BE2C (cell line): Measurements from ENCODE around the gene FOXO6.

ENCODE experiments used
- DNase-seq: peaks from one replicate; pipeline ENCODE4 v3.0.0-alpha.2; 2020
- H3K27me3 ChIP-seq: fragments of 250-450 bp; sonication (Bioruptor Pico); 2 replicates; pipeline ENCODE4 v1.5.1; 2020; ENCODE audit warnings: mild to moderate bottlenecking
- H3K36me3 ChIP-seq: fragments of 250-450 bp; sonication (Bioruptor Pico); 2 replicates; pipeline ENCODE4 v1.5.1; 2020; ENCODE audit warnings: mild to moderate bottlenecking
- H3K4me1 ChIP-seq: fragments of 250-450 bp; sonication (Bioruptor Pico); 2 replicates; pipeline ENCODE4 v1.5.1; 2020
- H3K4me3 ChIP-seq: 2 replicates; pipeline ENCODE4 v1.5.1; 2011; ENCODE audit warnings: low read depth, low read length
- H3K9me3 ChIP-seq: fragments of 250-450 bp; sonication (Bioruptor Pico); 2 replicates; pipeline ENCODE4 v1.5.1; 2020
- TF ChIP-seq, protein P1 (sequence below): IDR thresholded peaks from 2 replicates; pipeline ENCODE4 v1.5.1; 2012; ENCODE audit warnings: mild to moderate bottlenecking, low read depth, low read length

The FOXO6 gene

DNA sequence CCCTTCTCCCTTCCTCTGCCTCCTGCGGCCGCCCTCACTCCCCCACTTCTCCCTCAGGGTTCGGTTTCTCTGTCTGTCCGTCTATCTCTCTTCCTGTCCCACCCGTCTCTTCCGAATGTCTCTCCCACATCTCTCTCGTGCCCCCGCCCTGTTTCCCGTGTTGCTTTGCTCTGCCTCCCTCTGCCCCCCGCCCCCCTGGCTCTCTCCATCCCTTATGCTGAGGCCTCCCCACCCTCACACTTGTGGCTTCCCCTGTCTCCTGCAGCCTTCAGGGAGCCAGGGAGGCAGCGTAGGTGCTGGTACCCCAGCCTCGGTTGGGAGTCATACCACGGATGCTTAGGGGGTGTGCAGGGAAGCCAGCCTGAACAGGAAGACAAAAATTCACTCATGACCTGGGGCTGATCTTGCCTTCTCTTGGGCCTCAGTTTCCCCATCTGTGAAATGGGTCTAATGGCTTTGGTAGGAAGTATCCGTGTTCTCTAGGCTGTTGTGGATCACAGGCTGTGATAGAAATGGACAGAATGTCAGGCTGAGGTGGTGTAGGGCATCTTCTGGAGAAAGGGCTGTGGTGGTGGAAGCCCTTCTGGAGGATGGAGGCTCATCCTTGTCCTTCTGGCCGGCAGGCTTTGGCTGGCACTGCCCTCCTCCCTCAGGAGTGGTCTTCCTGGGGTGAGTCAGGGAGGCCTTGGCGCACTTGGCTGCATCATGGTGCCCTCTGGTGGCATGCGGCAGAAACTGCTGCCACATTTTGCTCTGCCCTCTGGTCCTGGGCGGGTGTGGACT, 55.5 kb downstream of the FOXO6 start:
- H3K36me3 ChIP-seq, result no peaks in the 10 kb centered on the region
- no peaks in the 10 kb centered on the region for H3K27me3 ChIP-seq
- TF ChIP-seq, protein P1, sequence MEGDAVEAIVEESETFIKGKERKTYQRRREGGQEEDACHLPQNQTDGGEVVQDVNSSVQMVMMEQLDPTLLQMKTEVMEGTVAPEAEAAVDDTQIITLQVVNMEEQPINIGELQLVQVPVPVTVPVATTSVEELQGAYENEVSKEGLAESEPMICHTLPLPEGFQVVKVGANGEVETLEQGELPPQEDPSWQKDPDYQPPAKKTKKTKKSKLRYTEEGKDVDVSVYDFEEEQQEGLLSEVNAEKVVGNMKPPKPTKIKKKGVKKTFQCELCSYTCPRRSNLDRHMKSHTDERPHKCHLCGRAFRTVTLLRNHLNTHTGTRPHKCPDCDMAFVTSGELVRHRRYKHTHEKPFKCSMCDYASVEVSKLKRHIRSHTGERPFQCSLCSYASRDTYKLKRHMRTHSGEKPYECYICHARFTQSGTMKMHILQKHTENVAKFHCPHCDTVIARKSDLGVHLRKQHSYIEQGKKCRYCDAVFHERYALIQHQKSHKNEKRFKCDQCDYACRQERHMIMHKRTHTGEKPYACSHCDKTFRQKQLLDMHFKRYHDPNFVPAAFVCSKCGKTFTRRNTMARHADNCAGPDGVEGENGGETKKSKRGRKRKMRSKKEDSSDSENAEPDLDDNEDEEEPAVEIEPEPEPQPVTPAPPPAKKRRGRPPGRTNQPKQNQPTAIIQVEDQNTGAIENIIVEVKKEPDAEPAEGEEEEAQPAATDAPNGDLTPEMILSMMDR, result peak; percentile 80
- H3K9me3 ChIP-seq, result no peaks in the 10 kb centered on the region
- peaks cover 3% of the 10 kb centered on the region; the same call in 1 of the 2 replicates for H3K4me1 ChIP-seq
- peak; percentile 66 for DNase-seq
- H3K4me3 ChIP-seq, result no peak overlapping the region

DNA sequence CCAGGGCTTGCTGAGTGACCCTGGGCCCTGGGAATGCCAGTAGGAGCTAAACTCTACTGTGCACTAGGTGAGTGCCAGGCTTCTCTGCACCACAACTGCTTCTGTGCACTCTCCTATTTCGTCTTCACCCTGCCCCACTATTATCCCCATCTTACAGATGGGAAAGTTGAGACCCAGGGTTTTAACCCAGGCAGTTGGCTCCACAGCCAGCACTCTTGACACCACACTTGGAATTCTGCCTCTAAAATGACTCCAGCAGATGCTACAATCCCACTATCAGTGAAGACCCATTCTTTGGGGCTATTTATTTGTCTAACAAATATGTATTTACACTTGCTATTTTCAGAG, 56.1 kb downstream of the FOXO6 start:
- TF ChIP-seq, protein P1, result no peak
- peaks cover 3% of the 10 kb centered on the region; the same call in 1 of the 2 replicates for H3K4me1 ChIP-seq
- H3K27me3 ChIP-seq, result no peaks in the 10 kb centered on the region
- no peak for DNase-seq
- H3K36me3 ChIP-seq, result no peaks in the 10 kb centered on the region
- H3K4me3 ChIP-seq, result no peak overlapping the region
- no peaks in the 10 kb centered on the region for H3K9me3 ChIP-seq

DNA sequence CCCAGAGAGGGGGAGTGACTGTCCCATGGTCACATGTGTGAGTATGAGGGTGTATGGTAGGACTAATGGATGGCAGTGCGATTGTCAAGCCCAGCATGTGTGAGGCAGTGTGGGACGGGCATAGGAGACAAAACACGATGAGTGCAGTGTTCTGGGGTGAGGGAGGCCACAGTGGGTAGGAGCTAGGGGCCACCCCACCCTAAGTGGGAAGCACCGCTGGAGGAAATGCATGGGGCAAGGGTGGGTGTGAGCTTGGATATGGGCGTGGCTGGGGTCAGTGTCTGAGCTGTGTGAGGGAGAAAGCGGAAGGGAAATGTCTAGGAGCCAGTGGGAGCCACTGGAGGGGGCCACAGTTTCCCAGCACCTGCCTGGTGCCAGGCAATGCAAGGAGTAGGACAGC, 56.5 kb downstream of the FOXO6 start:
- Histone ChIP-seq H3K4me3 (no peak overlapping the region), H3K27me3 (no peaks in the 10 kb centered on the region), H3K36me3 (no peaks in the 10 kb centered on the region), H3K4me1 (peaks cover 3% of the 10 kb centered on the region; the same call in 1 of the 2 replicates), H3K9me3 (no peaks in the 10 kb centered on the region)
- no peak for DNase-seq
- TF ChIP-seq, protein P1, result no peak

DNA sequence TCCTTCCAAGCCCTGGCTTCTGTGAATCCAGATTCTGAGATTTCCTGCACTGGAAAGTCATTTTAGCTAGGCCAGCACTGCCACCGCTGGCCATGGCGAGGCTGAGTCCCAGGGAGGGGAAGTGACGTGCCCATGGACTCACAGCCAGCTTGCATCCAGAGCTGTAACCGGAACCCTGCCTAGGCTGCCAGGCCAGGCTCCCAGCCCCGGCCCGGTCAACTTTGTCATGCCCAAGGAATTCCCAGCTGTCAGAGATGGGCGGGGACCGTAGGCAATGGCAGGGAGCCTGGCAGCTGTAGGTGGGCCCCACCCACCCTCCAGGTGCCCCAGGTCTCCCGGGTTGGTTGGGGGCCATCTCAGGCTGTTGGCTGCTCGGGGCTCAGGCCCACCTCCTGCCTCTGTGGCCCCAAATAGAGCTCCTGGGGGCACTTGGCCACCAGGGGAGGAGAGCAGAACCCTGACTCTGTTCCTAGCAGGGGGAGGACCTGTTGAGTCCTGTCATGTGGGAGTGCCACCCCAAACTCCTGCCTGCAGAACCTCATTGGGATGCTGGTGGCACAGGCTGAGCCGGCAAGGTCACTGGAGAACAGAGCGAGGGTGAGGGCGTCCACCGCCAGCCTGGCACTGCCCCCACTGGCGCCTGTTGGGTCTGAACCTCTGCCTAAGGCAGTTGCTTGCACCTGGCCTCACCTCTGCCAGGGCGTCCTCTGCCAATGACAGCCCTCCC, 57.8 kb downstream of the FOXO6 start:
- H3K27me3 ChIP-seq, result no peaks in the 10 kb centered on the region
- H3K36me3 ChIP-seq, result no peaks in the 10 kb centered on the region
- H3K4me3 ChIP-seq, result no peak overlapping the region
- peaks cover 3% of the 10 kb centered on the region; the same call in 1 of the 2 replicates for H3K4me1 ChIP-seq
- DNase-seq, result peak; percentile 22
- no peaks in the 10 kb centered on the region for H3K9me3 ChIP-seq
- TF ChIP-seq, protein P1, result no peak

DNA sequence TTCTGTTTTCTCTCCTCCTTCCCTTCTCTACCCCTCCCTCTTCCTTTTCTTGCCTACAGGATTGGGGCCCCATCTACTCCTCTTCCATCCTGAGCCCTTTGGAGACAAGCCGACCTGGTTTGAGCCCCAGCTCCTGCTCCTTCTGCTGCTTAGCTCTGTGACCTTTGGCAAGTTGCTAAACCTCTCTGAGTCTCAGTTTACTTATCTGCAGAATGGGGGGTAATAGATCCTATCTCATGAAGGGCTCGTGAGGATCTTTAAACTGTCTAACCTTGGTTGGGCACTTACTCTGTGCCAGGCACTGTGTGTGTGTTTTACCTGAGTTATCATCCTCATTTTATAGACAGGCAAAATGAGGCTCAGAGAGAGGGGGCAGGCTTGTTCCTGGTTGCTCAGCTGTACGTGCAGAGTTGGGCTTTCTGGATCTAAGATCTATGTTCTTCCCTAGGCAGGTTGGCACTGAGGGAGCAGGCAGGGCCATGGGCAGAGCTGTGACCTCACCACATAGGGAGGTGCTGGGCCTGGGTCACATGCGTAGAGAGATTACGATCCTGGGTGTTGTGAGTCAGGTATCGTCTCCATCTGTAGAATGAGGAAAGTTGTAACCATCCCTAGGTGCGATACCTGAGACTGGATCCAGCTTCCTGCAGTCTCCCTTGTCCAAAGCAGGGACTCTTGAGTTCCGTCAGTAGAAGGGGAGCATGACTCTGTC, 58.5 kb downstream of the FOXO6 start:
- Histone ChIP-seq H3K4me3 (no peak overlapping the region), H3K4me1 (peaks cover 3% of the 10 kb centered on the region; the same call in 1 of the 2 replicates), H3K9me3 (no peaks in the 10 kb centered on the region), H3K36me3 (no peaks in the 10 kb centered on the region), H3K27me3 (no peaks in the 10 kb centered on the region)
- DNase-seq, result no peak
- TF ChIP-seq, protein P1, result no peak
